ENCODE measurements around the gene CCL15.

GRCh38 chr17:35972535-35972934, 28.8 kb downstream of the CCL15 start:
- no peak for TF ChIP-seq POLR2AphosphoS5 (IDR thresholded peaks at IDR 0.05; ENCODE audit: borderline replicate concordance, low read depth, low read length)
- TF ChIP-seq EZH2 (IDR thresholded peaks at IDR 0.05): no peak
- no peak for TF ChIP-seq FOXP2 (optimal IDR thresholded peaks at IDR 0.05; ENCODE audit: control extremely low read depth, extremely low read length, insufficient read depth)
